ENCODE measurements around the gene CCDC91. TPM values are rescaled to one million over a fixed set of nuclear protein-coding genes. Genes with fewer than 3 reads are reported as not detected.
"Not testable (repeated sequence)": the region's sequence is repeated elsewhere in the genome, so short reads cannot be mapped to it uniquely, and the experiment has no call there.

The CCDC91 gene
- total RNA-seq, 4 donors from 2014 or later = 19.0 to 38.1 (median 23.1) TPM

DNA sequence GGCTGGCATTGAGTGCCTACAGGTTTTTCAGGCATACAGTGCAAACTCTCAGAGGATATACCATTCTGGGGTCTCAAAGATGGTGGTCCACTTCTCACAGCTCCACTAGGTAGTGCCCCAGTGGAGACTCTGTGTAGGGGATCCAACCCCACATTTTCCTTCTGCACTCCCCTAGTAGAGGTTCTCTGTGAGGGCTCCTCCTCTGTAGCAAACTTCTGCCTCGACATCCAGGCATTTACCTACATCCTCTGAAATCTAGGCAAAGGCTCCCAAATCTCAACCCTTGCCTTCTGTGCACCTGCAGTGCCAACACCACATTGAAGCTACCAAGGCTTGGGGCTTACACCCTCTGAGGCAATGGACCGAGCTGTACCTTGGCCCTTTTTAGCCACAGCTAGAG is 179.2 kb downstream of the CCDC91 start:
- Histone ChIP-seq H3K4me3 (no peak overlapping the region), H3K4me1 (no peaks in the 10 kb centered on the region), H3K36me3 (peaks cover 29% of the 10 kb centered on the region), H3K9me3 (no peaks in the 10 kb centered on the region), H3K27me3 (no peaks in the 10 kb centered on the region), H3K27ac (no peak overlapping the region)
- 97% methylated on average over 2 of the region's 2 CpGs for WGBS
- DNase-seq (ENCODE audit: low spot score in 2 of 2) = no peak
- TF ChIP-seq POLR2AphosphoS5 (IDR thresholded peaks at IDR 0.05) (no peak), POLR2A (IDR thresholded peaks at IDR 0.05) (no peak), EP300 (IDR thresholded peaks at IDR 0.05) (no peak)
- TF ChIP-seq, protein P1, sequence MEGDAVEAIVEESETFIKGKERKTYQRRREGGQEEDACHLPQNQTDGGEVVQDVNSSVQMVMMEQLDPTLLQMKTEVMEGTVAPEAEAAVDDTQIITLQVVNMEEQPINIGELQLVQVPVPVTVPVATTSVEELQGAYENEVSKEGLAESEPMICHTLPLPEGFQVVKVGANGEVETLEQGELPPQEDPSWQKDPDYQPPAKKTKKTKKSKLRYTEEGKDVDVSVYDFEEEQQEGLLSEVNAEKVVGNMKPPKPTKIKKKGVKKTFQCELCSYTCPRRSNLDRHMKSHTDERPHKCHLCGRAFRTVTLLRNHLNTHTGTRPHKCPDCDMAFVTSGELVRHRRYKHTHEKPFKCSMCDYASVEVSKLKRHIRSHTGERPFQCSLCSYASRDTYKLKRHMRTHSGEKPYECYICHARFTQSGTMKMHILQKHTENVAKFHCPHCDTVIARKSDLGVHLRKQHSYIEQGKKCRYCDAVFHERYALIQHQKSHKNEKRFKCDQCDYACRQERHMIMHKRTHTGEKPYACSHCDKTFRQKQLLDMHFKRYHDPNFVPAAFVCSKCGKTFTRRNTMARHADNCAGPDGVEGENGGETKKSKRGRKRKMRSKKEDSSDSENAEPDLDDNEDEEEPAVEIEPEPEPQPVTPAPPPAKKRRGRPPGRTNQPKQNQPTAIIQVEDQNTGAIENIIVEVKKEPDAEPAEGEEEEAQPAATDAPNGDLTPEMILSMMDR (IDR thresholded peaks at IDR 0.05) = no peak

DNA sequence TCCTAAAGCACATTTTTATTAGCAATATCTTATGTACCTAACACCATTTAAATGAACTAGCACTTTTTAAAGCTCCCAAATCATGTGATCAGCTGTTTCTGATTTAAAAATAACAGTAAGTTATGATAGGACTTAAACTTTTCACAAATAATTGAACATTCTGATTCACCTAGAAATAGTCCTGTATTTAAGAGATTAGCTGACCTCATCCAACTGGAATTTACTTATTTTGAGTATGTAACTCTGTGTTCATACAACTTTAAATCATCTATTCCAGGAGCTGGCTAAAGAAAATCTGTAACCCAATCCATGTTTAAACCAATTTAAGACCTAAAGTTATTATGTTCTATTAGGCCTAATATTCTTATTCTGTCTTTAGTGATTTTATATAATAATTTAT is 184.3 kb downstream of the CCDC91 start:
- no peak for TF ChIP-seq POLR2A (IDR thresholded peaks at IDR 0.05)
- no peak for TF ChIP-seq EP300 (IDR thresholded peaks at IDR 0.05)
- TF ChIP-seq POLR2AphosphoS5 (IDR thresholded peaks at IDR 0.05) = no peak
- TF ChIP-seq, protein P1 (IDR thresholded peaks at IDR 0.05) = no peak
- no peak for DNase-seq (ENCODE audit: low spot score in 2 of 2)

DNA sequence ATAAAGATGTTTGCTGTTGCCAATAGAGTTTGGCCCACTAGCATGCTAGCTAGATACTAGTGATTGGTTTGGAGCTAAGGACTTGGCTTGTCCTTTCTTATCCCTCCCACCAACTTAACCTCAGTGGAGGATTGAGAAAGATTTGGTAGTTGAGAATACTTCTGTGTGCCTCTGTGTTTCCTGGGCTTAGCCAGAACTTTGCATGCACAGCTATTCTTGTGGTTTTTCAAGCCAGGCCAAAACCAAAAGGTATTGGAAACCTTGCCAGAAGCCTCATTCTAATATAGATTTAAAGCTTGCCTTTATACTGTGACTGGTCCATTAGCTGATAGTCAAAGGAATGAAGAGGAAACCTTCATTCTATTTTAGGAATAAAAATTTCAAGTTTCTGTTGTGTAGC is 188.5 kb downstream of the CCDC91 start:
- no peak for TF ChIP-seq EP300 (IDR thresholded peaks at IDR 0.05)
- TF ChIP-seq POLR2A (IDR thresholded peaks at IDR 0.05) = no peak
- no peak for TF ChIP-seq POLR2AphosphoS5 (IDR thresholded peaks at IDR 0.05)
- TF ChIP-seq, protein P1 (IDR thresholded peaks at IDR 0.05) = no peak

More for the DNA sequence above, 184.3 kb downstream of the CCDC91 start:
- Histone ChIP-seq H3K4me3 (no peak overlapping the region), H3K27ac (no peak overlapping the region), H3K9me3 (no peaks in the 10 kb centered on the region), H3K27me3 (no peaks in the 10 kb centered on the region), H3K36me3 (peaks cover 10% of the 10 kb centered on the region), H3K4me1 (no peaks in the 10 kb centered on the region)

GRCh38 chr12:28379779-28380178 is 189.5 kb downstream of the CCDC91 start:
- not testable (repeated sequence) for H3K36me3 ChIP-seq; H3K4me1 ChIP-seq; H3K27ac ChIP-seq; DNase-seq (ENCODE audit: low spot score in 2 of 2); H3K4me3 ChIP-seq; H3K9me3 ChIP-seq; H3K27me3 ChIP-seq
- WGBS = 83% methylated on average over 3 of the region's 3 CpGs

More for the DNA sequence above, 188.5 kb downstream of the CCDC91 start:
- Histone ChIP-seq H3K9me3 (no peaks in the 10 kb centered on the region), H3K27ac (no peak overlapping the region), H3K27me3 (no peaks in the 10 kb centered on the region), H3K36me3 (no peaks in the 10 kb centered on the region), H3K4me1 (no peaks in the 10 kb centered on the region), H3K4me3 (no peak overlapping the region)
- DNase-seq (ENCODE audit: low spot score in 2 of 2) = no peak

GRCh38 chr12:28383368-28383767 is 193.1 kb downstream of the CCDC91 start:
- Histone ChIP-seq H3K4me3 (no peak overlapping the region), H3K36me3 (no peaks in the 10 kb centered on the region), H3K4me1 (no peaks in the 10 kb centered on the region), H3K9me3 (no peaks in the 10 kb centered on the region), H3K27me3 (no peaks in the 10 kb centered on the region), H3K27ac (no peak overlapping the region)
- no peak for DNase-seq (ENCODE audit: low spot score in 2 of 2)
- TF ChIP-seq, protein P1 (IDR thresholded peaks at IDR 0.05) = no peak
- TF ChIP-seq EP300 (IDR thresholded peaks at IDR 0.05) = no peak
- TF ChIP-seq POLR2AphosphoS5 (IDR thresholded peaks at IDR 0.05) = no peak
- TF ChIP-seq POLR2A (IDR thresholded peaks at IDR 0.05) = no peak
- 91% methylated on average over 1 of the region's 1 CpG for WGBS

DNA sequence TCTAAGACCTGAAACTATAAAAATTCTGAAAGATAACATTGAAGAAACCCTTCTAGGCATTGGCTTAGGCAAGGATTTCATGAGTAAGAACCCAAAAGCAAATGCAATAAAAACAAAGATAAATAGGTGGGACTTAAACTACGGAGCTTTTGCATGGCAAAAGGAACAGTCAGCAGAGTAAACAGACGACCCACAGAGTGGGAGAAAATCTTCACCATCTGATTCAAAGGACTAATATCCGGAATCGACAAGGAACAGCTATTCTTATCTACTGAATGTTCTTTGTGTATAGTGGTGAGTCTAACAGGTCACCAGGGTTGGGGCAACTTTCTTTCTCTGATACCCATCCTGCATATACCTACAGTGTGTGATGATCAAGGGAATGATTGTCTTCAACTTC is 198.6 kb downstream of the CCDC91 start:
- H3K36me3 ChIP-seq = no peaks in the 10 kb centered on the region
- H3K4me3 ChIP-seq = no peak overlapping the region
- H3K4me1 ChIP-seq = no peaks in the 10 kb centered on the region
- no peak overlapping the region for H3K27ac ChIP-seq
- WGBS = 81% methylated on average over 4 of the region's 4 CpGs
- TF ChIP-seq, protein P1 (IDR thresholded peaks at IDR 0.05) = no peak
- no peak for TF ChIP-seq EP300 (IDR thresholded peaks at IDR 0.05)
- no peak for TF ChIP-seq POLR2A (IDR thresholded peaks at IDR 0.05)
- no peak for TF ChIP-seq POLR2AphosphoS5 (IDR thresholded peaks at IDR 0.05)
- DNase-seq (ENCODE audit: low spot score in 2 of 2) = no peak
- H3K27me3 ChIP-seq = no peaks in the 10 kb centered on the region
- H3K9me3 ChIP-seq = no peaks in the 10 kb centered on the region

Measured in suprapubic skin (tissue), 4 donors.